Right lobe of liver (tissue), 6 donors: ENCODE data around the gene STBD1. TPM values are rescaled to one million over a fixed set of nuclear protein-coding genes. Genes with fewer than 3 reads are reported as not detected.

Experiments
- ATAC-seq, 4 donors: fragments of 200-7000 bp; cut with Tn5 transposase; one replicate each; pipeline ENCODE4 v1.9.1; 2020; ENCODE audit warnings: mild to moderate bottlenecking in 4 of 4, moderate library complexity in 4 of 4
- DNase-seq, 3 donors: peaks; one replicate each; pipeline ENCODE4 v3.0.0-alpha.2; 2020
- H3K27ac ChIP-seq, 3 donors: fragments of 200-600 bp; one replicate each; pipeline ENCODE4 v1.8.0; 2022
- H3K27me3 ChIP-seq, 2 donors: fragments of 200-600 bp; one replicate each; pipeline ENCODE4 v1.8.0; 2022
- H3K36me3 ChIP-seq, 4 donors: fragments of 200-600 bp; sonication (generic) in 1 of 4; one replicate each; pipeline versions ENCODE4 v1.5.1 to v1.8.0; 2017 to 2022; ENCODE audit warnings: control low read depth in 1 of 4
- H3K4me1 ChIP-seq, 4 donors: fragments of 200-600 bp; sonication (generic) in 1 of 4; one replicate each; pipeline versions ENCODE4 v1.5.1 to v1.8.0; 2017 to 2022; ENCODE audit warnings: control low read depth in 1 of 4
- H3K4me3 ChIP-seq, 3 donors: fragments of 200-600 bp; one replicate each; pipeline ENCODE4 v1.8.0; 2022
- H3K9me3 ChIP-seq, 4 donors: fragments of 200-600 bp; sonication (generic) in 1 of 4; one replicate each; pipeline versions ENCODE4 v1.5.1 to v1.8.0; 2017 to 2022; ENCODE audit warnings: control low read depth in 1 of 4
- CTCF ChIP-seq, 4 donors: fragments of 200-600 bp in 3 of 4; fragments of 450-650 bp in 1 of 4; IDR thresholded peaks; one replicate each; pipeline versions ENCODE4 v1.5.1 to v1.8.0; 2016 to 2022; ENCODE audit warnings: antibody characterized with exemption in 4 of 4, mild to moderate bottlenecking in 2 of 4
- POLR2A ChIP-seq: fragments of 450-650 bp; IDR thresholded peaks from one replicate; pipeline ENCODE4 v1.6.1; 2017; ENCODE audit warnings: antibody characterized with exemption, mild to moderate bottlenecking
- WGBS: methylation state at CpG from one replicate; pipeline ENCODE4 v1.1.6; 2018; ENCODE audit warnings: low coverage, low lambda C conversion rate; ENCODE audit not compliant: insufficient coverage; ENCODE audit errors: missing lambda C conversion rate; 5-methylcytosine and 5-hydroxymethylcytosine counted together
- intact Hi-C, 2 donors: fragments of 100-400 bp; cut with DNase I; formaldehyde crosslinking; loops; one replicate each; pipeline versions ENCODE4 v1.11.2 to v1.14.1; 2022
- total RNA-seq, 6 experiments: library from RNA; depleted of rRNA in 2 of 6; stranded (reverse); fragments of >200 nt in 2 of 6; fragmentation: NEBNext Ultra II Directional in 3 of 6; extraction: Animal tissue kit (Norgen Biotek cat#: 25700) in 3 of 6; gene quantifications; one replicate each; pipeline versions ENCODE4 v1.1.0 to v1.2.4, GENCODE V29; 2016 to 2023
- donor health status: DM: no; HTN: yes; CAD: no.
- donor health status: DM: no; HTN: no; CAD: no.
- donor health status: DM: no; HTN: no; CAD: no.
- donor health status: DM: no; HTN: yes; CAD: no.
- donor health status: DM: no; HTN: yes; CAD: no.

The STBD1 gene
- total RNA-seq, 6 experiments from 2014 or later: 16.3 to 53.5 (median 37.6) TPM

- Histone ChIP-seq H3K27me3 (no peaks in the 10 kb centered on the region), H3K27ac (peak overlapping the region; percentile 76 to 97 (median 93)), H3K4me1 (peaks cover 2 to 66% (median 19%) of the 10 kb centered on the region in 4 donors), H3K4me3 (no peak overlapping the region), H3K9me3 (no peaks in the 10 kb centered on the region), H3K36me3 (no peaks in the 10 kb centered on the region)
- 18% methylated on average over 3 of the region's 3 CpGs for WGBS
- ATAC-seq: peak; percentile 64 to 80 (median 70)
- intact Hi-C loops: no loop called here
- peak in 1 of 3 donors; percentile 60 for DNase-seq
- TF ChIP-seq CTCF (IDR thresholded peaks at IDR 0.05): no peak
- TF ChIP-seq POLR2A: no peak
These were observed 30.9 kb upstream of the STBD1 start for GRCh38 chr4:76275486-76276124.

- Histone ChIP-seq H3K4me1 (peaks cover 2 to 74% (median 24%) of the 10 kb centered on the region in 4 donors), H3K9me3 (no peaks in the 10 kb centered on the region), H3K36me3 (no peaks in the 10 kb centered on the region), H3K27me3 (no peaks in the 10 kb centered on the region), H3K27ac (peak overlapping the region; percentile 78 to 97 (median 93)), H3K4me3 (no peak overlapping the region)
- ATAC-seq (no peak), DNase-seq (no peak)
- 77% methylated on average over 6 of the region's 9 CpGs for WGBS
- no peak for TF ChIP-seq CTCF (IDR thresholded peaks at IDR 0.05)
- TF ChIP-seq POLR2A: no peak
- intact Hi-C loops: no loop called here
These were observed 29.7 kb upstream of the STBD1 start for GRCh38 chr4:76276813-76277212.

- intact Hi-C loops: no loop called here
- H3K4me1 ChIP-seq: peaks cover 2 to 66% (median 23%) of the 10 kb centered on the region in 4 donors
- ATAC-seq: peak; percentile 26 to 45 (median 43)
- 43% methylated on average over 1 of the region's 1 CpG for WGBS
- DNase-seq: no peak
- H3K9me3 ChIP-seq: no peaks in the 10 kb centered on the region
- no peak overlapping the region for H3K4me3 ChIP-seq
- no peaks in the 10 kb centered on the region for H3K36me3 ChIP-seq
- TF ChIP-seq POLR2A (no peak), CTCF (IDR thresholded peaks at IDR 0.05) (no peak)
- no peaks in the 10 kb centered on the region for H3K27me3 ChIP-seq
- peak overlapping the region; percentile 78 to 97 (median 93) for H3K27ac ChIP-seq
These were observed 28.9 kb upstream of the STBD1 start for GRCh38 chr4:76277667-76278066.

- TF ChIP-seq CTCF (IDR thresholded peaks at IDR 0.05): no peak
- TF ChIP-seq POLR2A: peak; percentile 30
These were observed 27.9 kb upstream of the STBD1 start for GRCh38 chr4:76278583-76278982.

More at GRCh38 chr4:76278583-76278982, 27.9 kb upstream of the STBD1 start:
- peaks cover 2 to 60% (median 20%) of the 10 kb centered on the region in 4 donors for H3K4me1 ChIP-seq
- DNase-seq: no peak
- no peaks in the 10 kb centered on the region for H3K27me3 ChIP-seq
- H3K4me3 ChIP-seq: no peak overlapping the region
- intact Hi-C loops: no loop called here
- H3K27ac ChIP-seq: peak overlapping the region; percentile 78 to 97 (median 93)
- peak; percentile 60 to 76 (median 67) for ATAC-seq
- no peaks in the 10 kb centered on the region for H3K9me3 ChIP-seq
- 6% methylated on average over 1 of the region's 1 CpG for WGBS
- no peaks in the 10 kb centered on the region for H3K36me3 ChIP-seq
